ENCODE results near the gene IL22RA1.

Gene IL22RA1

GRCh38 chr1:24119489-24119858 lies 23.5 kb downstream of the IL22RA1 start:
- Histone ChIP-seq H3K4me2 (peak overlapping the region in 4 of 11 experiments; percentile 2 to 35 (median 13); a peak in 4 of 22 replicates), H3K9me3 (replicated peaks in 1 of 11) (no peaks in the 10 kb centered on the region), H3K9ac (no peak overlapping the region), H3K4me1 (peaks cover 7 to 16% (median 11%) of the 10 kb centered on the region in 10 experiments; a peak in 17 of 20 replicates), H3K27me3 (no peaks in the 10 kb centered on the region), H4K20me1 (no peaks in the 10 kb centered on the region), H3K27ac (no peak overlapping the region), H3K4me3 (no peak overlapping the region), H3K36me3 (no peaks in the 10 kb centered on the region)
- no peak for TF ChIP-seq Cebpa-rat (IDR thresholded peaks at IDR 0.05)

DNA sequence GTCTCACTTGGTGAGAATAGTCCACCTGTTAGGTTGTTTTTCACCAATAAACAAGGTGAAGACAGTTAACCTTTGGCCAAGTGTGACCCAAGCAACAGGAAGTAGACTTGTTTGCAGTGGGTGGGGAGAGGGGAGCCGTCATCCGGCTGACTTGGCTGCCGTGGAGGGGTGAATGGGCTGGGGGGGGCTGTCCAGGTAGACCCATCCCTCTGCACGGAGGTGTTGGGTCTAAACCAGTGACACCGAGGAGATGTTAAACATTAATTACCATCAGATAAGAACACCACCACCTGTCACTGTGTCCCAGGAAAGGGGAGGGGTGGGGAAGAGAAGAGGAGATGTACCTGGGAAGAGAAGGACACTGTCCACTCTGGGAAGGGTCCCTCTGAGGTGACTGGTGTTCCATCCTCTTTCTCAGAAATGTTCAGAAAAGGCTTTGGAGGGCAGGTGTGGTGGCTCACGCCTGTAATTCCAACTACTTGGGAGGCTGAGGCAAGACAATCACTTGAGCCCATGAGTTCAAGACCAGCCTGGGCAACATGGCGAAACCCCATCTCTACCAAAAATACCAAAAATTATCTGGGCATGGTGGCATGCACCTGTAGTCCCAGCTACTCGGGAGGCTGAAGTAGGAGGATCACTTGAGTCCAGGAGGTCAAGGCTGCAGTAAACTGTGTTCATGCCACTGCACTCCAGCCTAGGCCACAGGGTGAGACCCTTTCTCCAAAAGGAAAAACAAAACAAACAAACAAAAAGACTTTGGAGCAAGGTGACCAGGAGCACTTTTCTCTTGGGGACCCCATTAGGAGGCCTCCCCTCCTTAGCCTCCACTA lies 24.3 kb downstream of the IL22RA1 start:
- no peak overlapping the region for H3K4me3 ChIP-seq
- H3K9ac ChIP-seq = no peak overlapping the region
- H4K20me1 ChIP-seq = no peaks in the 10 kb centered on the region
- H3K27ac ChIP-seq = no peak overlapping the region
- H3K9me3 ChIP-seq (replicated peaks in 1 of 11) = no peaks in the 10 kb centered on the region
- H3K4me1 ChIP-seq = peaks cover 7 to 16% (median 11%) of the 10 kb centered on the region in 10 experiments; a peak in 17 of 20 replicates
- no peak for TF ChIP-seq Cebpa-rat (IDR thresholded peaks at IDR 0.05)
- no peaks in the 10 kb centered on the region for H3K36me3 ChIP-seq
- H3K27me3 ChIP-seq = no peaks in the 10 kb centered on the region
- no peak overlapping the region for H3K4me2 ChIP-seq

- Histone ChIP-seq H3K4me2 (no peak overlapping the region), H3K27me3 (no peaks in the 10 kb centered on the region), H4K20me1 (no peaks in the 10 kb centered on the region), H3K4me3 (no peak overlapping the region), H3K9me3 (replicated peaks in 1 of 11) (no peaks in the 10 kb centered on the region), H3K36me3 (no peaks in the 10 kb centered on the region), H3K9ac (no peak overlapping the region), H3K4me1 (peaks cover 8 to 17% (median 13%) of the 10 kb centered on the region in 10 experiments), H3K27ac (no peak overlapping the region)
- no peak for TF ChIP-seq Cebpa-rat (IDR thresholded peaks at IDR 0.05)
Observed at GRCh38 chr1:24117722-24118409, 25.1 kb downstream of the IL22RA1 start.

DNA sequence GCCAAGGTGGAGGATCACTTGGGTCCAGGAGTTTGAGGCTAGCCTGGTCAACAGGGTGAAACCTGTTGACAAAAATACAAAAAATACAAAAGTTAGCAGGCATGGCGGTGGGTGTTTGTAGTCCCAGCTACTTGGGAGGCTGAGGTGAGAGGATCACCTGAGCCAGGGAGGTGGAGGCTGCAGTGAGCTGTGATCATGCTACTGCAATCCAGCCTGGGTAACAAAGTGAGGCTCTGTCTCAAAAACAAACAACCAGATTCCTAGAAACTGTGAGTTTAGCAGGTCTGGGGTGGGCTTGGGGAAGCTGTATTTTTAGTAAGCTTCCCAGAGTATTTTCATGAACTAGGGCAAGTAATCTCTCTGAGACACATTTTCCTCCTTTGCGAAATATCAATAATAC lies 25.8 kb downstream of the IL22RA1 start:
- Histone ChIP-seq H4K20me1 (no peaks in the 10 kb centered on the region), H3K4me3 (no peak overlapping the region), H3K9me3 (replicated peaks in 1 of 11) (no peaks in the 10 kb centered on the region), H3K36me3 (no peaks in the 10 kb centered on the region), H3K4me2 (no peak overlapping the region), H3K27ac (no peak overlapping the region), H3K9ac (no peak overlapping the region), H3K27me3 (peaks cover 0 to 2% (median 0%) of the 10 kb centered on the region in 11 experiments; a peak in 1 of 22 replicates), H3K4me1 (peaks cover 12 to 25% (median 20%) of the 10 kb centered on the region in 10 experiments)
- no peak for TF ChIP-seq Cebpa-rat (IDR thresholded peaks at IDR 0.05)

- Histone ChIP-seq H3K4me2 (no peak overlapping the region), H3K9ac (no peak overlapping the region), H3K27ac (no peak overlapping the region), H3K27me3 (peaks cover 0 to 5% (median 0%) of the 10 kb centered on the region in 11 experiments; a peak in 1 of 22 replicates), H3K9me3 (replicated peaks in 1 of 11) (no peaks in the 10 kb centered on the region), H3K4me1 (peaks cover 5 to 20% (median 16%) of the 10 kb centered on the region in 10 experiments; a peak in 18 of 20 replicates), H4K20me1 (no peaks in the 10 kb centered on the region), H3K4me3 (no peak overlapping the region), H3K36me3 (no peaks in the 10 kb centered on the region)
- TF ChIP-seq Cebpa-rat (IDR thresholded peaks at IDR 0.05) = no peak
Observed at GRCh38 chr1:24114753-24115152, 28.2 kb downstream of the IL22RA1 start.

DNA sequence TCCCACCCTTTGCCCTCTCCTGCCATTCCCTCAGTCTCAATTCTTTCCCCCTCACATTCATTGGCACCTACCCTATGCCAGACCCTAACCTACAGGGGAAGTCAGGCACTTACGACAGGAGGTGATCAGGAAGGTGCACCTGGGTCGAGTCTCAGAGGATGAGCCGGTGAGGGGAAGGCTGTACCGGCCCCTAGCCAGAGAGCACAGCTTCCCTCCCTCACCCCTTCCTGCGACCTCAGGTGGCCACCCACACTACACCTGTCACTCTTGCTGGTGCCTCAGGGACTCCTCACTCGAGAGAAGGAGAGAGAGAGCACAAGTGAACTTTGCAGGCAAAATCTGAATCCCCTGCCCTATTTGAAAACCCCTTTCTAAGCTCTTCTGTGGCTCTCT lies 29.3 kb downstream of the IL22RA1 start:
- Histone ChIP-seq H3K4me3 (no peak overlapping the region), H3K27ac (no peak overlapping the region), H3K36me3 (no peaks in the 10 kb centered on the region), H4K20me1 (no peaks in the 10 kb centered on the region), H3K4me2 (no peak overlapping the region), H3K27me3 (peaks cover 0 to 5% (median 0%) of the 10 kb centered on the region in 11 experiments; a peak in 1 of 22 replicates), H3K4me1 (peaks cover 9 to 21% (median 17%) of the 10 kb centered on the region in 10 experiments; a peak in 19 of 20 replicates), H3K9ac (no peak overlapping the region), H3K9me3 (replicated peaks in 1 of 11) (no peaks in the 10 kb centered on the region)
- TF ChIP-seq Cebpa-rat (IDR thresholded peaks at IDR 0.05) = no peak

- no peaks in the 10 kb centered on the region for H3K9me3 ChIP-seq (replicated peaks in 1 of 11)
- peak within 1 kb of the TSS; percentile 42 to 79 (median 67) for H3K4me2 ChIP-seq
- peak within 1 kb of the TSS in 9 of 11 experiments; percentile 3 to 61 (median 23); a peak in 11 of 22 replicates for H3K9ac ChIP-seq
- TF ChIP-seq Cebpa-rat (IDR thresholded peaks at IDR 0.05) = no peak
- H3K27ac ChIP-seq = 0 out of 22 replicates have a peak within 1 kb of the TSS, but pooled peaks of 1 of the 11 experiments have one; percentile 4
- H4K20me1 ChIP-seq = no peaks in the 10 kb centered on the region
- H3K4me1 ChIP-seq = peaks cover 11 to 29% (median 21%) of the 10 kb centered on the region in 10 experiments; a peak in 19 of 20 replicates
- no peaks in the 10 kb centered on the region for H3K36me3 ChIP-seq
- peaks cover 0 to 5% (median 0%) of the 10 kb centered on the region in 11 experiments; a peak in 1 of 22 replicates for H3K27me3 ChIP-seq
- H3K4me3 ChIP-seq = peak within 1 kb of the TSS in 2 of 10 experiments; percentile 12 to 15; a peak in 2 of 20 replicates
Observed at GRCh38 chr1:24111996-24112779, 30.8 kb downstream of the IL22RA1 start, which contains the start of gene MYOM3. TSS of gene MYOM3 (minus strand) at chr1:24112135. CDS start at chr1:24108636, 3,499 bp downstream.

- H3K4me1 ChIP-seq = peaks cover 11 to 29% (median 21%) of the 10 kb centered on the region in 10 experiments; a peak in 19 of 20 replicates
- H3K9ac ChIP-seq = no peak overlapping the region; a peak in 2 of 22 replicates
- H3K27me3 ChIP-seq = peaks cover 0 to 5% (median 0%) of the 10 kb centered on the region in 11 experiments; a peak in 1 of 22 replicates
- no peak overlapping the region for H3K27ac ChIP-seq
- TF ChIP-seq Cebpa-rat (IDR thresholded peaks at IDR 0.05) = no peak
- no peaks in the 10 kb centered on the region for H4K20me1 ChIP-seq
- no peaks in the 10 kb centered on the region for H3K36me3 ChIP-seq
- no peak overlapping the region for H3K4me3 ChIP-seq
- H3K9me3 ChIP-seq (replicated peaks in 1 of 11) = no peaks in the 10 kb centered on the region
- peak overlapping the region in 9 of 11 experiments; percentile 42 to 79 (median 67); a peak in 14 of 22 replicates for H3K4me2 ChIP-seq
Observed at GRCh38 chr1:24111262-24111995, 31.5 kb downstream of the IL22RA1 start.

Measured in BLaER1 treated with 17β-estradiol and CSF1 and Interleukin-3, amounts not matched to agents 10 nM and 100 nM (cell line).